ENCODE measurements around the gene HCRT.
"Not testable (repeated sequence)": the region's sequence is repeated elsewhere in the genome, so short reads cannot be mapped to it uniquely, and the experiment has no call there.

HCRT gene

GRCh38 chr17:42210046-42210445 is 24.8 kb upstream of the HCRT start:
- H3K79me1 ChIP-seq (replicated peaks; ENCODE audit: low read length, poor library complexity, severe bottlenecking), result no peaks in the 10 kb centered on the region
- no peak overlapping the region for H2BK5ac ChIP-seq (ENCODE audit: low read depth, low read length, poor library complexity, severe bottlenecking)
- H3K27me3 ChIP-seq (ENCODE audit: control insufficient read depth in 1 of 2, insufficient read depth in 1 of 2, low read length in 2 of 2), result no peaks in the 10 kb centered on the region
- H3K4me3 ChIP-seq (ENCODE audit: insufficient read depth in 1 of 2, low read depth in 1 of 2, low read length in 2 of 2), result no peak overlapping the region
- no peaks in the 10 kb centered on the region for H3K9me3 ChIP-seq (ENCODE audit: control insufficient read depth, low read length)
- H2BK12ac ChIP-seq (ENCODE audit: low read length in 2 of 2), result no peak overlapping the region
- peaks cover 44 to 66% of the 10 kb centered on the region in 2 experiments for H3K36me3 ChIP-seq (ENCODE audit: control insufficient read depth in 1 of 2, insufficient read depth in 2 of 2, low read depth in 1 of 2, low read length in 2 of 2)
- no peak overlapping the region for H4K8ac ChIP-seq (ENCODE audit: low read length)
- H2AFZ ChIP-seq (ENCODE audit: low read depth, low read length), result no peak overlapping the region
- no peak for DNase-seq
- H3K9ac ChIP-seq (ENCODE audit: low read length), result no peak overlapping the region
- no peak overlapping the region for H3K18ac ChIP-seq (ENCODE audit: low read depth in 1 of 2, low read length in 2 of 2)
- 89% methylated on average over 6 of the region's 6 CpGs for WGBS
- H4K91ac ChIP-seq (ENCODE audit: low read length), result no peak overlapping the region
- no peaks in the 10 kb centered on the region for H3K4me1 ChIP-seq (ENCODE audit: control insufficient read depth, insufficient read depth, low read depth, low read length)
- H3K4me2 ChIP-seq (ENCODE audit: low read length, poor library complexity, severe bottlenecking), result no peak overlapping the region
- H2BK120ac ChIP-seq (ENCODE audit: low read depth, low read length), result no peak overlapping the region
- H3K14ac ChIP-seq (ENCODE audit: low read length in 2 of 2), result no peak overlapping the region
- no peak overlapping the region for H3K4ac ChIP-seq (ENCODE audit: low read depth in 1 of 2, low read length in 2 of 2)
- no peak overlapping the region for H2BK15ac ChIP-seq (ENCODE audit: low read depth, poor library complexity, severe bottlenecking)
- no peak overlapping the region for H2AK5ac ChIP-seq (ENCODE audit: low read length, severe bottlenecking)
- H3K27ac ChIP-seq (ENCODE audit: low read length, poor library complexity, severe bottlenecking), result no peak overlapping the region
- no peak overlapping the region for H3K23ac ChIP-seq (ENCODE audit: low read length in 2 of 2)

GRCh38 chr17:42206153-42206612 is 20.9 kb upstream of the HCRT start:
- not testable (repeated sequence) for H4K91ac ChIP-seq (ENCODE audit: low read length); H3K79me1 ChIP-seq (replicated peaks; ENCODE audit: low read length, poor library complexity, severe bottlenecking); H2BK120ac ChIP-seq (ENCODE audit: low read depth, low read length); H4K8ac ChIP-seq (ENCODE audit: low read length); H2BK15ac ChIP-seq (ENCODE audit: low read depth, poor library complexity, severe bottlenecking); H3K27ac ChIP-seq (ENCODE audit: low read length, poor library complexity, severe bottlenecking); H2AK5ac ChIP-seq (ENCODE audit: low read length, severe bottlenecking); H3K4ac ChIP-seq (ENCODE audit: low read depth in 1 of 2, low read length in 2 of 2); H2BK12ac ChIP-seq (ENCODE audit: low read length in 2 of 2); DNase-seq; H2BK5ac ChIP-seq (ENCODE audit: low read depth, low read length, poor library complexity, severe bottlenecking); H2AFZ ChIP-seq (ENCODE audit: low read depth, low read length); H3K27me3 ChIP-seq (ENCODE audit: control insufficient read depth in 1 of 2, insufficient read depth in 1 of 2, low read length in 2 of 2); H3K14ac ChIP-seq (ENCODE audit: low read length in 2 of 2); H3K18ac ChIP-seq (ENCODE audit: low read depth in 1 of 2, low read length in 2 of 2); H3K9me3 ChIP-seq (ENCODE audit: control insufficient read depth, low read length); H3K23ac ChIP-seq (ENCODE audit: low read length in 2 of 2); H3K4me1 ChIP-seq (ENCODE audit: control insufficient read depth, insufficient read depth, low read depth, low read length); H3K9ac ChIP-seq (ENCODE audit: low read length); H3K4me3 ChIP-seq (ENCODE audit: insufficient read depth in 1 of 2, low read depth in 1 of 2, low read length in 2 of 2); H3K4me2 ChIP-seq (ENCODE audit: low read length, poor library complexity, severe bottlenecking)
- peaks cover 52 to 82% of the 10 kb centered on the region in 2 experiments for H3K36me3 ChIP-seq (ENCODE audit: control insufficient read depth in 1 of 2, insufficient read depth in 2 of 2, low read depth in 1 of 2, low read length in 2 of 2)
- WGBS, result 97% methylated on average over 5 of the region's 8 CpGs

- peaks cover 1% of the 10 kb centered on the region for H3K79me1 ChIP-seq (replicated peaks; ENCODE audit: low read length, poor library complexity, severe bottlenecking)
- no peak overlapping the region for H2AFZ ChIP-seq (ENCODE audit: low read depth, low read length)
- no peak overlapping the region for H2AK5ac ChIP-seq (ENCODE audit: low read length, severe bottlenecking)
- H3K23ac ChIP-seq (ENCODE audit: low read length in 2 of 2), result no peak overlapping the region
- no peak overlapping the region for H2BK12ac ChIP-seq (ENCODE audit: low read length in 2 of 2)
- no peak overlapping the region for H3K9ac ChIP-seq (ENCODE audit: low read length)
- WGBS, result 95% methylated on average over 2 of the region's 2 CpGs
- no peak overlapping the region for H3K4ac ChIP-seq (ENCODE audit: low read depth in 1 of 2, low read length in 2 of 2)
- no peak overlapping the region for H3K14ac ChIP-seq (ENCODE audit: low read length in 2 of 2)
- no peak overlapping the region for H2BK5ac ChIP-seq (ENCODE audit: low read depth, low read length, poor library complexity, severe bottlenecking)
- no peak overlapping the region for H3K27ac ChIP-seq (ENCODE audit: low read length, poor library complexity, severe bottlenecking)
- peaks cover 47 to 81% of the 10 kb centered on the region in 2 experiments for H3K36me3 ChIP-seq (ENCODE audit: control insufficient read depth in 1 of 2, insufficient read depth in 2 of 2, low read depth in 1 of 2, low read length in 2 of 2)
- H4K8ac ChIP-seq (ENCODE audit: low read length), result no peak overlapping the region
- H4K91ac ChIP-seq (ENCODE audit: low read length), result no peak overlapping the region
- no peaks in the 10 kb centered on the region for H3K4me1 ChIP-seq (ENCODE audit: control insufficient read depth, insufficient read depth, low read depth, low read length)
- no peak overlapping the region for H2BK120ac ChIP-seq (ENCODE audit: low read depth, low read length)
- no peak overlapping the region for H2BK15ac ChIP-seq (ENCODE audit: low read depth, poor library complexity, severe bottlenecking)
- DNase-seq, result no peak
- H3K9me3 ChIP-seq (ENCODE audit: control insufficient read depth, low read length), result no peaks in the 10 kb centered on the region
- H3K4me3 ChIP-seq (ENCODE audit: insufficient read depth in 1 of 2, low read depth in 1 of 2, low read length in 2 of 2), result no peak overlapping the region
- no peak overlapping the region for H3K4me2 ChIP-seq (ENCODE audit: low read length, poor library complexity, severe bottlenecking)
- no peaks in the 10 kb centered on the region for H3K27me3 ChIP-seq (ENCODE audit: control insufficient read depth in 1 of 2, insufficient read depth in 1 of 2, low read length in 2 of 2)
- H3K18ac ChIP-seq (ENCODE audit: low read depth in 1 of 2, low read length in 2 of 2), result no peak overlapping the region
Observed at GRCh38 chr17:42203354-42203753, 18.1 kb upstream of the HCRT start.

- Histone ChIP-seq H3K14ac (ENCODE audit: low read length in 2 of 2) (no peak overlapping the region), H3K9me3 (ENCODE audit: control insufficient read depth, low read length) (no peaks in the 10 kb centered on the region), H3K27ac (ENCODE audit: low read length, poor library complexity, severe bottlenecking) (no peak overlapping the region), H3K18ac (ENCODE audit: low read depth in 1 of 2, low read length in 2 of 2) (no peak overlapping the region), H2BK12ac (ENCODE audit: low read length in 2 of 2) (no peak overlapping the region), H3K4me3 (ENCODE audit: insufficient read depth in 1 of 2, low read depth in 1 of 2, low read length in 2 of 2) (no peak overlapping the region), H3K23ac (ENCODE audit: low read length in 2 of 2) (no peak overlapping the region), H2BK5ac (ENCODE audit: low read depth, low read length, poor library complexity, severe bottlenecking) (no peak overlapping the region), H3K4ac (ENCODE audit: low read depth in 1 of 2, low read length in 2 of 2) (no peak overlapping the region), H3K36me3 (ENCODE audit: control insufficient read depth in 1 of 2, insufficient read depth in 2 of 2, low read depth in 1 of 2, low read length in 2 of 2) (peaks cover 41 to 80% of the 10 kb centered on the region in 2 experiments), H3K27me3 (ENCODE audit: control insufficient read depth in 1 of 2, insufficient read depth in 1 of 2, low read length in 2 of 2) (no peaks in the 10 kb centered on the region), H2AK5ac (ENCODE audit: low read length, severe bottlenecking) (no peak overlapping the region), H3K4me2 (ENCODE audit: low read length, poor library complexity, severe bottlenecking) (no peak overlapping the region), H3K79me1 (replicated peaks; ENCODE audit: low read length, poor library complexity, severe bottlenecking) (peaks cover 1% of the 10 kb centered on the region), H2BK15ac (ENCODE audit: low read depth, poor library complexity, severe bottlenecking) (no peak overlapping the region), H2BK120ac (ENCODE audit: low read depth, low read length) (no peak overlapping the region), H4K91ac (ENCODE audit: low read length) (no peak overlapping the region), H3K4me1 (ENCODE audit: control insufficient read depth, insufficient read depth, low read depth, low read length) (no peaks in the 10 kb centered on the region), H2AFZ (ENCODE audit: low read depth, low read length) (no peak overlapping the region), H3K9ac (ENCODE audit: low read length) (no peak overlapping the region), H4K8ac (ENCODE audit: low read length) (no peak overlapping the region)
- WGBS, result 88% methylated on average over 3 of the region's 5 CpGs
- no peak for DNase-seq
Observed at GRCh38 chr17:42202696-42203095, 17.4 kb upstream of the HCRT start.

All from mesenchymal stem cell (in vitro differentiated cells and primary cell).